IMR-90 (cell line): ENCODE measurements around the gene TTLL11. TPM values are rescaled to one million over a fixed set of nuclear protein-coding genes. Genes with fewer than 3 reads are reported as not detected.

ENCODE experiments used
- ATAC-seq: fragments of 200-7000 bp; cut with Tn5 transposase; 2 replicates; pipeline ENCODE4 v1.9.1; 2020; ENCODE audit warnings: low read depth, mild to moderate bottlenecking, moderate library complexity
- BruUV-seq: library from RNA; stranded (reverse); fragments of 400-500 nt; replicated peaks from 2 replicates; lab custom pipeline; 2021; lab: Mats Ljungman, UMichigan
- CTCF ChIA-PET: fragments of 300-600 bp; formaldehyde crosslinking; extraction: SDS; loops from one replicate; lab custom pipeline; 2021; ENCODE audit warnings: antibody characterized with exemption; lab: Yijun Ruan, JAX
- POLR2A ChIA-PET: fragments of 300-600 bp; sonication (Branson Sonifier 250); formaldehyde crosslinking; loops from one replicate; lab custom pipeline; 2022; ENCODE audit warnings: antibody characterized with exemption; ENCODE audit not compliant: unreplicated experiment; lab: Charles Lee
- DNase-seq: peaks from one replicate; pipeline ENCODE4 v3.0.0; 2013
- H2AFZ ChIP-seq: replicated peaks from 2 replicates; pipeline ENCODE3; 2013; ENCODE audit warnings: low read length, mild to moderate bottlenecking; ENCODE audit not compliant: poor library complexity
- H2AK5ac ChIP-seq: 2 replicates; pipeline ENCODE4 v1.6.1; 2013; ENCODE audit warnings: low read depth, low read length, inconsistent platforms
- H2AK9ac ChIP-seq: replicated peaks from 2 replicates; pipeline ENCODE3; 2013; ENCODE audit warnings: mild to moderate bottlenecking, low read depth, low read length, moderate library complexity; ENCODE audit not compliant: poor library complexity
- H2BK120ac ChIP-seq: 2 replicates; pipeline ENCODE4 v1.6.1; 2013; ENCODE audit warnings: low read depth, low read length, inconsistent platforms
- H2BK15ac ChIP-seq: 3 replicates; pipeline ENCODE4 v1.6.1; 2013; ENCODE audit warnings: low read depth, low read length, inconsistent platforms
- H2BK20ac ChIP-seq: 2 replicates; pipeline ENCODE4 v1.6.1; 2013; ENCODE audit warnings: low read depth, mild to moderate bottlenecking, inconsistent platforms, low read length, moderate library complexity
- H2BK5ac ChIP-seq: 2 replicates; pipeline ENCODE4 v1.6.1; 2013; ENCODE audit warnings: mild to moderate bottlenecking, low read depth, low read length, inconsistent platforms; ENCODE audit not compliant: poor library complexity, severe bottlenecking
- H3K14ac ChIP-seq: replicated peaks from 2 replicates; pipeline ENCODE4 v1.6.1; 2013; ENCODE audit warnings: low read depth, low read length, inconsistent platforms
- H3K18ac ChIP-seq: 2 replicates; pipeline ENCODE4 v1.6.1; 2013; ENCODE audit warnings: low read depth, low read length, control low read depth
- H3K23ac ChIP-seq: 2 replicates; pipeline ENCODE4 v1.6.1; 2013; ENCODE audit warnings: low read depth, low read length, inconsistent platforms
- H3K27ac ChIP-seq: 2 replicates; pipeline ENCODE4 v1.5.1; 2013; ENCODE audit warnings: mild to moderate bottlenecking, control low read depth, low read length; ENCODE audit not compliant: insufficient read depth
- H3K27me3 ChIP-seq: 2 replicates; pipeline ENCODE4 v1.6.1; 2013; ENCODE audit warnings: low read length; ENCODE audit not compliant: control insufficient read depth, insufficient read depth
- H3K36me3 ChIP-seq: 2 replicates; pipeline ENCODE4 v1.6.1; 2013; ENCODE audit warnings: low read length, mixed read lengths; ENCODE audit not compliant: control insufficient read depth, insufficient read depth
- H3K4ac ChIP-seq: 2 replicates; pipeline ENCODE4 v1.6.1; 2013; ENCODE audit warnings: low read depth, low read length, inconsistent platforms
- H3K4me1 ChIP-seq: 2 replicates; pipeline ENCODE4 v1.6.1; 2013; ENCODE audit warnings: low read length, mixed read lengths; ENCODE audit not compliant: control insufficient read depth, insufficient read depth
- H3K4me2 ChIP-seq: 2 replicates; pipeline ENCODE4 v1.6.1; 2013; ENCODE audit warnings: low read depth, mild to moderate bottlenecking, control low read depth, low read length, moderate library complexity
- H3K4me3 ChIP-seq: 2 replicates; pipeline ENCODE4 v1.5.1; 2013; ENCODE audit warnings: low read depth, mild to moderate bottlenecking, control low read depth, low read length, moderate library complexity; ENCODE audit not compliant: insufficient read depth
- H3K56ac ChIP-seq: 2 replicates; pipeline ENCODE4 v1.6.1; 2013; ENCODE audit warnings: low read length, inconsistent platforms; ENCODE audit not compliant: insufficient read depth; ENCODE audit errors: extremely low read depth
- H3K79me1 ChIP-seq, 2 experiments: 2 replicates each; pipeline ENCODE4 v1.6.1; 2013; ENCODE audit warnings: low read length in 2 of 2, inconsistent platforms in 1 of 2, low read depth in 1 of 2
- H3K9ac ChIP-seq: 2 replicates; pipeline ENCODE4 v1.6.1; 2013; ENCODE audit warnings: low read depth, low read length, control low read depth
- H3K9me1 ChIP-seq: 2 replicates; pipeline ENCODE4 v1.6.1; 2013; ENCODE audit warnings: low read length, inconsistent platforms; ENCODE audit not compliant: insufficient read depth
- H3K9me3 ChIP-seq: 2 replicates; pipeline ENCODE4 v1.6.1; 2013; ENCODE audit warnings: low read length; ENCODE audit not compliant: control insufficient read depth, insufficient read depth
- H4K20me1 ChIP-seq: 2 replicates; pipeline ENCODE4 v1.6.1; 2013; ENCODE audit warnings: low read length, inconsistent platforms; ENCODE audit not compliant: insufficient read depth
- H4K5ac ChIP-seq: 2 replicates; pipeline ENCODE4 v1.6.1; 2013; ENCODE audit warnings: mild to moderate bottlenecking, low read depth, low read length, control low read depth
- H4K8ac ChIP-seq, 2 experiments: 2 replicates each; pipeline ENCODE4 v1.6.1; 2013; ENCODE audit warnings: low read depth in 2 of 2, low read length in 2 of 2, control low read depth in 1 of 2, inconsistent platforms in 1 of 2
- H4K91ac ChIP-seq: 2 replicates; pipeline ENCODE4 v1.6.1; 2013; ENCODE audit warnings: low read depth, low read length, inconsistent platforms; ENCODE audit not compliant: insufficient read depth
- CTCF ChIP-seq: conservative IDR thresholded peaks from 2 replicates; pipeline ENCODE4 v1.5.1; 2012; ENCODE audit warnings: mild to moderate bottlenecking, low read depth, low read length, improper control_type of control experiment
- RCOR1 ChIP-seq: IDR thresholded peaks from 2 replicates; pipeline ENCODE4 v1.6.1; 2012; ENCODE audit warnings: mild to moderate bottlenecking, low read length, improper control_type of control experiment; ENCODE audit not compliant: insufficient replicate concordance
- WGBS, 2 experiments: methylation state at CpG; one replicate each; pipeline versions ENCODE4 v1.1.5 to v1.1.7; 2013; ENCODE audit warnings: missing lambda C conversion rate in 2 of 2; ENCODE audit not compliant: insufficient read length in 1 of 2; ENCODE audit errors: extremely low coverage in 2 of 2; 5-methylcytosine and 5-hydroxymethylcytosine counted together
- dilution Hi-C: fragments of 300-500 bp; cut with HindIII; formaldehyde crosslinking; loops from one replicate; pipeline ENCODE4 v1.14.3; 2018; ENCODE audit warnings: low sequenced_read_pairs; ENCODE audit not compliant: unreplicated experiment
- in situ Hi-C: fragments of 300-500 bp; cut with MboI; formaldehyde crosslinking; loops from 3 replicates; pipeline ENCODE4 v1.14.3; 2019; ENCODE audit warnings: low sequenced_read_pairs, inconsistent platforms, mixed read lengths
- intact Hi-C: fragments of 100-400 bp; cut with micrococcal nuclease; formaldehyde crosslinking; loops from 2 replicates; pipeline ENCODE4 v1.10.0; 2022
- polyA plus RNA-seq, 3 experiments: library from polyadenylated mRNA; depleted of rRNA; stranded (reverse); fragments of >200 nt; gene quantifications; 2 replicates each; pipeline ENCODE4 v1.2.3, GENCODE V29; 2012; ENCODE audit warnings: low replicate concordance in 1 of 3
- total RNA-seq: library from RNA; depleted of rRNA; stranded (reverse); fragments of >200 nt; gene quantifications from 2 replicates; pipeline ENCODE4 v1.2.3, GENCODE V29; 2012

TTLL11 gene
- total and polyA plus RNA-seq, 2 of the 4 experiments (the other 2 are of a cell fraction), result 2.0 to 4.6 TPM

- TF ChIP-seq CTCF (no peak), RCOR1 (no peak)
- 100% methylated on average over 2 of the region's 2 CpGs; no CpG with 5 or more reads in 1 of the 2 experiments for WGBS, 2 experiments
- peak overlapping the region; percentile 86 for H2BK20ac ChIP-seq
- peaks cover 0 to 2% of the 10 kb centered on the region in 2 experiments; a peak in 1 of 4 replicates for H3K79me1 ChIP-seq
- H3K4ac ChIP-seq, result peak overlapping the region; percentile 43
- ChIA-PET POLR2A (no interaction called here), CTCF (interaction anchor here (1.2 kb wide), 1 partner anchor 262 kb away, joined by 3 read pairs; no protein-coding TSS in a partner anchor)
- peak overlapping the region; percentile 51; the same call in 1 of the 2 replicates for H4K91ac ChIP-seq
- H3K23ac ChIP-seq, result peak overlapping the region; percentile 8; the same call in 1 of the 2 replicates
- H3K4me2 ChIP-seq, result no peak overlapping the region
- H3K4me1 ChIP-seq, result peaks cover 6% of the 10 kb centered on the region
- peak overlapping the region; percentile 68; the same call in 1 of the 3 replicates for H2BK15ac ChIP-seq
- H3K36me3 ChIP-seq, result no peaks in the 10 kb centered on the region
- no peak overlapping the region for H2AFZ ChIP-seq
- no TSS peak for BruUV-seq
- H4K8ac ChIP-seq, result 0 out of 4 replicates have a peak overlapping the region, but pooled peaks of 1 of the 2 experiments have one; percentile 20
- peak overlapping the region; percentile 36; the same call in 1 of the 2 replicates for H2AK5ac ChIP-seq
- no peak overlapping the region for H3K9ac ChIP-seq
- no peak overlapping the region for H2AK9ac ChIP-seq
- peak overlapping the region; percentile 51 for H3K14ac ChIP-seq
- H3K9me1 ChIP-seq, result peaks cover 17% of the 10 kb centered on the region
- no peak overlapping the region for H3K27ac ChIP-seq
- no peak overlapping the region for H2BK5ac ChIP-seq
- DNase-seq, result no peak
- H3K4me3 ChIP-seq, result no peak overlapping the region
- H3K9me3 ChIP-seq, result no peaks in the 10 kb centered on the region
- dilution Hi-C loops (no loop called here), in situ Hi-C loops (no loop called here), intact Hi-C loops (no loop called here)
- H3K18ac ChIP-seq, result peak overlapping the region; percentile 50; the same call in 1 of the 2 replicates
- no peak overlapping the region for H3K56ac ChIP-seq
- H4K5ac ChIP-seq, result no peak overlapping the region
- H2BK120ac ChIP-seq, result peak overlapping the region; percentile 82; the same call in 1 of the 2 replicates
- peaks cover 10% of the 10 kb centered on the region for H4K20me1 ChIP-seq
- no peaks in the 10 kb centered on the region for H3K27me3 ChIP-seq
- no peak for ATAC-seq
These were observed 109.4 kb downstream of the TTLL11 start for GRCh38 chr9:121983736-121984135.
